IPS-20b (cell line): Measurements from ENCODE around the gene ULK4.
"Not testable (repeated sequence)": the region's sequence is repeated elsewhere in the genome, so short reads cannot be mapped to it uniquely, and the experiment has no call there.

Experiments
- H3K27ac ChIP-seq: one replicate; pipeline ENCODE4 v1.5.1; 2013; ENCODE audit warnings: low read length
- H3K27me3 ChIP-seq: 2 replicates; pipeline ENCODE4 v1.6.1; 2013; ENCODE audit warnings: mild to moderate bottlenecking, low read length, inconsistent platforms; ENCODE audit not compliant: insufficient read depth
- H3K36me3 ChIP-seq: 2 replicates; pipeline ENCODE4 v1.6.1; 2013; ENCODE audit warnings: low read depth, mild to moderate bottlenecking, inconsistent platforms, low read length, moderate library complexity; ENCODE audit not compliant: insufficient read depth
- H3K4me1 ChIP-seq: 2 replicates; pipeline ENCODE4 v1.6.1; 2013; ENCODE audit warnings: mild to moderate bottlenecking, control low read depth, inconsistent platforms, low read length, moderate library complexity; ENCODE audit not compliant: insufficient read depth
- H3K4me3 ChIP-seq: 2 replicates; pipeline ENCODE4 v1.5.1; 2013; ENCODE audit warnings: mild to moderate bottlenecking, low read length, inconsistent platforms
- H3K9ac ChIP-seq: 2 replicates; pipeline ENCODE4 v1.6.1; 2013; ENCODE audit warnings: low read depth, mild to moderate bottlenecking, inconsistent platforms, low read length, moderate library complexity
- H3K9me3 ChIP-seq: 2 replicates; pipeline ENCODE4 v1.6.1; 2013; ENCODE audit warnings: mild to moderate bottlenecking, low read depth, low read length, inconsistent platforms; ENCODE audit not compliant: insufficient read depth

Gene ULK4

DNA sequence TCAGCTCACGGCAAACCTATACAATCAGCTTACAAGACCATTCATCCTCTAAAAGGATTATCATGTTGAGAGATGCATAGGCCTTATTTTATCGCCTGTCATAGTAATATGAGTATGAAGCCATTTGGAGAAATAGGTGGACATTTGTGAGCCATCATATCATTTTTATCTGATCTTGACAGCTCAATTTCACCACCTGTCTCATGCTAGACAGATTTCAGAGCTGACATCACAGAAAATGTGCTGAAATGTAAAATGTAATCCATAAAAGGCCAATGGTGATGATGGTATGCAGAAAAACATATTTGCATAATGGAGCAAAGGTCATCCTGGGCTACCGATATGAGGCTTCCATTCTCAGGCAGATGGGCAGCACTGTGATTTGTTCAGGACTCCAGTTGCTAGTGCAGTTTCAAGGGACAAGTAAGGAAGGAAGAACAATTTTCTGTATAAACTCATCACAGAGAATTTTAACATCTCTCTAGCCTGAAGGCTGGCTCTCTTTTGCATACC is 221.5 kb downstream of the ULK4 start:
- H3K4me1 ChIP-seq = peaks cover 9% of the 10 kb centered on the region
- no peaks in the 10 kb centered on the region for H3K27me3 ChIP-seq
- no peak overlapping the region for H3K27ac ChIP-seq
- no peaks in the 10 kb centered on the region for H3K9me3 ChIP-seq
- H3K36me3 ChIP-seq = no peaks in the 10 kb centered on the region
- H3K9ac ChIP-seq = no peak overlapping the region
- H3K4me3 ChIP-seq = no peak overlapping the region

DNA sequence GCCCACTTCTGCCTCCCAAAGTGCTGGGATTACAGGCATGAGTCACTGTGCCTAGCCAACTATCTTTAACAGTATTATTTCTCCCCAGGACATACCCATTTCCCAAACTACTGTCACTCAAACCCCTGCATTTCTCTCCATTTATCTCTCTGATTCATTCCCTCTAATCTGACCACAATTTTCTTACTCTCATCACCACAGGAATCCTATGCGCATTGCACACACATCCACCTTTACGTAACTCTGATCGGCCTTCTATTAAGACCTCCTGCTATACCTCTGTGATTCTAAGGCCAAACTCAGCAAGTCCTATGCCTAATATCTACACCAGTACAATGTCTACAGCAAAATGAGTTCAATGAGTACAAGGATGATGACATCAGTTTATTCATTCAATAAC is 235.0 kb downstream of the ULK4 start:
- H3K4me3 ChIP-seq = no peak overlapping the region
- no peak overlapping the region for H3K9ac ChIP-seq
- H3K4me1 ChIP-seq = no peaks in the 10 kb centered on the region
- no peak overlapping the region for H3K27ac ChIP-seq
- H3K27me3 ChIP-seq = no peaks in the 10 kb centered on the region
- H3K36me3 ChIP-seq = no peaks in the 10 kb centered on the region
- H3K9me3 ChIP-seq = no peaks in the 10 kb centered on the region

DNA sequence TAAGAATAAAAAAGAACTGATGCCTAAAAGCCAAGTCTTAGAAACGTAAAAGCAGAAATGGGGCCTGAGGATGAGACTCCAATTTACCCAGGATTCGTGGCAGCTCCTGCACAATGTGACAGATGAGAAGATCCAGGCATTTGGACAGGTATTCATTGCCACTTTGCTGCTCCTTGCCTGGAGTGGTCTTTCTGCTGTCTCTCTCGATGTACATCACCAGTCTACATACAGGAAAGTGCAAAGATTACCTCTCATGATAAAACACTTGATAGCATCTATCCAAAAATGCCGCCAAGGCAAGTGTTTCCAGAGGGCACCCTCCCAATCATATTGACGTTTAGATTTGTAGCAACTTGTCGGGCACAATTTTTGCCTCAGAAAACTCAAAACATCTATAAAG is 244.3 kb downstream of the ULK4 start:
- Histone ChIP-seq H3K27me3 (no peaks in the 10 kb centered on the region), H3K36me3 (no peaks in the 10 kb centered on the region), H3K4me3 (no peak overlapping the region), H3K9ac (no peak overlapping the region), H3K4me1 (no peaks in the 10 kb centered on the region), H3K9me3 (no peaks in the 10 kb centered on the region), H3K27ac (no peak overlapping the region)

DNA sequence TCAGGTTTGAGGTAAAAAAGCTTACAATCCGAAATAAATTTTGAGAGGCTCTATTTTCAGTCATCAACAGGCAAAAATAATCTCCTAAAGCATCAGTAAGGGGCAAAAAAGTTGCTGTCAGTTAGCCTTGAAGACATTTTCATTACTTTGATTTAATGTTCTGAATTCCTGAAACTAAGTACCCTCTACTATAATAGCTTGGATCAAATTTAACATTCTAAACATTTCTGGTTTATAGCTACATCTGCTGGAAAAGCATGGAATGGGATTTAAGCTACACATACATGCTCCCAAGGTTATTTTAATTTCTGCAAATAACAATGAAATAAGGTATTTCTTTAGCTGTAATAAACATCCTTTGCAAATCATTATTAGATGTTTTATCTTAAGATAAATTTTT is 245.4 kb downstream of the ULK4 start:
- no peak overlapping the region for H3K4me3 ChIP-seq
- no peaks in the 10 kb centered on the region for H3K27me3 ChIP-seq
- no peaks in the 10 kb centered on the region for H3K36me3 ChIP-seq
- peaks cover 3% of the 10 kb centered on the region; the same call in 1 of the 2 replicates for H3K4me1 ChIP-seq
- no peak overlapping the region for H3K27ac ChIP-seq
- no peak overlapping the region for H3K9ac ChIP-seq
- no peaks in the 10 kb centered on the region for H3K9me3 ChIP-seq

DNA sequence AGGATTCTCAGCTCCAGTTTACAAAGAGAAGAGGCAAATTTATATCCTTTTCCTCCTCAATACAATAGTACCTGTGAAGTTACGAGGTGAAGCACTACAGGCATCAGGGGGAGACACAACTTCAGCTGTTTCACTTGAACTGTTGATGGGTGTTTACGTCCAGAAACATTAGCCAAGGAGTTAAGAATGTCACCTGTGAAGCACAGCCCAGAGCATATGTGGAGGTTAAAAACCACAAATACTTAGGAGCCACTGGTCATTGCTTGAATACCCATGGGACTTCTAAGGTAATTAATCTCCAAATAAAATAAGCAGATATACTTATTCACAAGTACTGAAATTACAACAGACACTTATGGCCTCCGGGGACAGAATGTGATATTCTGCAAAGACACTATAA is 246.5 kb downstream of the ULK4 start:
- Histone ChIP-seq H3K36me3 (no peaks in the 10 kb centered on the region), H3K9me3 (no peaks in the 10 kb centered on the region), H3K9ac (no peak overlapping the region), H3K4me1 (peaks cover 12% of the 10 kb centered on the region; the same call in 1 of the 2 replicates), H3K4me3 (no peak overlapping the region), H3K27me3 (no peaks in the 10 kb centered on the region), H3K27ac (no peak overlapping the region)

DNA sequence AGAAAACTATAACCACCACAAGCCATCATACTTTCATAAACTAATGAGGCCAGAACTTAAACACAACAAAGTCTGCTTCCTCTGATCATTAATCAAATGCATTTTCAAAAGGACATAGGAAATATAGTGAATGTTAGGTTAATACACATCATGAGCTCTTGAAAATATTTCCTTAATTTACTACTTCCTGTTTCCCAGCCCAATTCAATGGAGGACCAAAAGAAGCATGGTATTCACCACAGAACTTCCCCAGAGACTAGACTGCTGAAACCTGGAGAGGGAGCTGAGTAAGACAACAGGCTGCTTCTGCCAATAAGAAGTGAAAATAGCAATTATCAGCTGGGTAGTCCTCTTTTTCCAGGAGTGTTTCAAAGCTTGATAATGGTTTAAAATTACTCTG is 250.3 kb downstream of the ULK4 start:
- no peak overlapping the region for H3K9ac ChIP-seq
- no peak overlapping the region for H3K4me3 ChIP-seq
- H3K9me3 ChIP-seq = no peaks in the 10 kb centered on the region
- no peaks in the 10 kb centered on the region for H3K36me3 ChIP-seq
- no peaks in the 10 kb centered on the region for H3K27me3 ChIP-seq
- H3K4me1 ChIP-seq = peaks cover 12% of the 10 kb centered on the region; the same call in 1 of the 2 replicates
- no peak overlapping the region for H3K27ac ChIP-seq

DNA sequence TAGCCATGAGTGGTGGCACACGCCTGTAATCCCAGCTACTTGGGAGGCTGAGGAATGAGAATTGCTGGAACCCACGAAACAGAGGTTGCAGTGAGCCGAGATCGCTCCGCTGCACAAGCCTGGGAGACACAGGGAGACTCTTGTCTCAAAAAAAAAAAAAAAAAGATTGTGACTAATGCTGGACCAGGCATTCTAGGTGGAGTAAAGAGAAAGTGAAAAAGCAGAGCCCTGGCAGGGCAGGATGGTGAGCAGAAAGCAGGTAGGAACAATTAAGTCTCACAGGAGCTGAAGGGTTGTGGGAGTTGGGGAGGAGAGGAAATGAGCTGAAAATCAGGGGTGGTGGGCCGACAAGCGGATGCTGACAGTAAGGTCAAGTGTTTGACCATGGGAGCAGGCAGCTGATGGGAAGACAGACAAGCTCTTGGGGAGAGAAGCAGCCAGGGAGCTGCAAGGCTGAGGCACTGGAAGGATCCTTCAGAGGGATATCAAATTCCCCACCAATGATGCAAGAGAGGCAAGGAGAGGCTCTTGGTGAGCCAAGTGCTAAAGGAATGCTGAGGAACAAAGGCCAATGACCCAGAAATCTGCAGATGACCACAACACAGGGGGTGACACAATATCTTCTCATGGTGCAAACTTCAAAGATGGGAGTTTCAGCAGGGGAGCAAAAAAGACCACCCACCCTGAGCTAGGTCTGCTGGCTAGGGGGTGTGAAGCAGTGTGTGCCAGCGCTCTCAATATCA is 251.1 kb downstream of the ULK4 start:
- Histone ChIP-seq H3K27me3 (no peaks in the 10 kb centered on the region), H3K36me3 (no peaks in the 10 kb centered on the region), H3K9me3 (no peaks in the 10 kb centered on the region), H3K27ac (no peak overlapping the region), H3K4me3 (no peak overlapping the region), H3K4me1 (peaks cover 12% of the 10 kb centered on the region; the same call in 1 of the 2 replicates), H3K9ac (no peak overlapping the region)

DNA sequence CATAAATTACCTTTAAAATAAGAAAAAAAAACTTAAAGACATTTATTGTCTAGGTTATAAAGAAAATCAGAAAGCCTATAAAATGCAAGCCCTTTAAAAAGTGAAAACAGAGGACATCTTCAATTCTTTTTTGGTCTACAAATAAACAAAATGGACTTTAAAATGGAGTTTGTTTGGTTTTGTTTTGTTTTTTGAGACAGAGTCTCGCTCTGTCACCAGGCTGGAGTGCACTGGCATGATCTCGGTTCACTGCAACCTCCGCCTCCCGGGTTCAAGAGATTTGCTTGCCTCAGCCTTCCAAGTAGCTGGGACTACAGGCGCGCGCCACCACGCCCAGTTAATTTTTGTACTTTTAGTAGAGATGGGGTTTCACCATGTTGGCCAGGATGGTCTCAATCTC is 252.7 kb downstream of the ULK4 start:
- not testable (repeated sequence) for H3K9me3 ChIP-seq, H3K9ac ChIP-seq, H3K27me3 ChIP-seq, H3K27ac ChIP-seq, H3K36me3 ChIP-seq, H3K4me3 ChIP-seq
- peaks cover 12% of the 10 kb centered on the region; the same call in 1 of the 2 replicates for H3K4me1 ChIP-seq

DNA sequence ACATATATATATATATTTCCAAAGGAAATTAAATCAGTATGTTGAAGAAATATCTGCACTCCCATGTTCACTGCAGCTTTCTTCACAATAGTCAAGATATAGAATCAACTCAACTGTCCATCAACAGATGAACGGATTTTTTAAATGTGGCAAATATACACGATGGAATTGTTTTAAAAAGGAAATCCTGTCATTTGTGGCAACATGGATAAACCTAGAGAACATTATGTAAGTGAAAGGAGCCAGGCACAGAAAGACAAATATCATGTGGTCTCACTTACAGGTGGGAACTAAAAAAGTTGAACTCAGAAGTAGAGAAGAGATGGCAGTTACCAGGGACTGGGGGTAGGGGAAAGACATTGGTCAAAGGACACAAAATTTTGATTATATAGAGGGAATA is 253.7 kb downstream of the ULK4 start:
- Histone ChIP-seq H3K27ac (no peak overlapping the region), H3K36me3 (no peaks in the 10 kb centered on the region), H3K4me1 (peaks cover 12% of the 10 kb centered on the region; the same call in 1 of the 2 replicates), H3K9me3 (no peaks in the 10 kb centered on the region), H3K9ac (no peak overlapping the region), H3K4me3 (no peak overlapping the region), H3K27me3 (no peaks in the 10 kb centered on the region)

DNA sequence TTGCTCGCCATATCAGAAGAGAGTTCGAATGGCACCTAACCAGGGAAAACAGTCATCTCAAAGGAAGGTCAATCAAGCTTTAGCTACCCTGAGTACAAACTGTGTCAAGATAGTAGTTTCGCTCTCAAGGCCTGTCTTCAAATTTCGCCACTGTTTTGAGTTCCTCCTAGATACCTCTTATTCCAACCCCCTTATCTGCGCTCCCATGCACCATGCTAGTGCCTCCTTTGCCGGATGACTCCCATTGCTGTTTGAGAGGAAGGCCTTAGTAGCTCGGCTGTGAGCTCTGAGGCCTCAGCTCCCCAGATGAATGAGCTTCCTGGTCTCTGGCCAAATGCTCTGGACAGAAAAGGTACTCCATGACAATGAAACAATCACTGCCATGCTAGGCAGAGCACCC is 256.0 kb downstream of the ULK4 start:
- Histone ChIP-seq H3K36me3 (no peaks in the 10 kb centered on the region), H3K27ac (no peak overlapping the region), H3K9ac (no peak overlapping the region), H3K27me3 (no peaks in the 10 kb centered on the region), H3K4me3 (no peak overlapping the region), H3K9me3 (no peaks in the 10 kb centered on the region), H3K4me1 (0 out of 2 replicates have a peak, but pooled peaks cover 3% of the 10 kb centered on the region)

DNA sequence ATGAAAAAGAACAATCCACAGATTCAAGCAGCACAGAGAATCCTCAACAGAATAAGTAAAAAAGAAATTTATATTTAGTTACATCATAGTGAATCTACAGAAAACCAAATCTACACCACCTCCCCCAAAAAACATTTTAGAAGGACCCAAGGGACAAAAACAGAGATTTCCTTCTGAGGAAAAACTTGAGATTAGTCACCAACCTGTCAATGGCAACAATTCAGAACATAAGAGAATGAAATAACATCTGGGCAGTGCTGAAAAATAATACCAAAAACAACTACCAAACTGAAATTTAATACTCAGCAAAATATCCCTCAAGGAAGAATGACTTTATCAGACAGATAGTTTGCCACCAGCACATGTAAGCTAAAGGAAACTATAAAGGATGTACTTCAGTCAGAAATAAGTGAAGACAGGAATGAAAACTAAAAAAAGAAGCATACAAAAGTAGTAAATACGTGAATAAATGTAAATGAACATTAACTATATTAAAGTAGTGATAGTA is 260.7 kb downstream of the ULK4 start:
- Histone ChIP-seq H3K9ac (no peak overlapping the region), H3K27ac (no peak overlapping the region), H3K4me1 (peaks cover 2% of the 10 kb centered on the region; the same call in 1 of the 2 replicates), H3K36me3 (no peaks in the 10 kb centered on the region), H3K4me3 (no peak overlapping the region), H3K9me3 (no peaks in the 10 kb centered on the region), H3K27me3 (no peaks in the 10 kb centered on the region)

DNA sequence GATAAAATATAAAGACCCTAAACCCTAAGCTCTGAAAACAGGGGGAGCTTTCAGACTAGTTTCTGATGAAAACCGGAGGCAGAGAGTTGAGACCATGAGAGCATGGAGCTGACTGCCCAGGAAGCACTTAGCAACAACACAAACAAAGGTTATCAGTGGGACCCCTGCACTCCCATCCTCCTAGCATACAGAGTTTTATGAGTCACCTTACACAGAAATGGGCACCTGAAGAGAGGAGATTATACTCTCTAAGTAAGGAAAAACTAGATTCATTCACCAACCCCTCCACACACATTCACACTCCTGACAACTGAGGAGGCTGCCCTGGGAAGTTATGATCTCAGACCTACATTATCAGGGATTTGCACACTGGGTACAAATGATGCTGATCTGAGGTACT is 261.7 kb downstream of the ULK4 start:
- H3K4me3 ChIP-seq = no peak overlapping the region
- peaks cover 2% of the 10 kb centered on the region; the same call in 1 of the 2 replicates for H3K4me1 ChIP-seq
- H3K27ac ChIP-seq = no peak overlapping the region
- no peaks in the 10 kb centered on the region for H3K27me3 ChIP-seq
- H3K9me3 ChIP-seq = peaks cover 3% of the 10 kb centered on the region; the same call in 1 of the 2 replicates
- H3K36me3 ChIP-seq = no peaks in the 10 kb centered on the region
- H3K9ac ChIP-seq = no peak overlapping the region
